Mucosa of descending colon (tissue), 3 donors: ENCODE data around the gene NRM. TPM values are rescaled to one million over a fixed set of nuclear protein-coding genes. Genes with fewer than 3 reads are reported as not detected.
A peak's percentile ranks its signal among the peaks of the same experiment; 100 is the strongest.

ENCODE experiments used
- ATAC-seq: fragments of 200-7000 bp; cut with Tn5 transposase; one replicate; pipeline ENCODE4 v1.9.1; 2020; ENCODE audit warnings: mild to moderate bottlenecking, moderate library complexity
- DNase-seq, 3 donors: peaks; one replicate each; pipeline ENCODE4 v3.0.0-alpha.2; 2020
- H3K36me3 ChIP-seq: fragments of 200-600 bp; one replicate; pipeline ENCODE4 v1.8.0; 2021; ENCODE audit warnings: low read depth, mild to moderate bottlenecking
- H3K4me1 ChIP-seq: fragments of 200-600 bp; one replicate; pipeline ENCODE4 v1.8.0; 2021; ENCODE audit warnings: low read depth, mild to moderate bottlenecking
- H3K4me3 ChIP-seq: fragments of 200-600 bp; one replicate; pipeline ENCODE4 v1.8.0; 2021; ENCODE audit warnings: mild to moderate bottlenecking
- H3K9me3 ChIP-seq: fragments of 200-600 bp; one replicate; pipeline ENCODE4 v1.8.0; 2021; ENCODE audit warnings: mild to moderate bottlenecking
- intact Hi-C, 2 donors: fragments of 100-400 bp; cut with DNase I in 1 of 2; cut with micrococcal nuclease in 1 of 2; formaldehyde crosslinking; loops; one replicate each; pipeline versions ENCODE4 v1.11.0 to v1.11.1; 2022; cut with DNase I, micrococcal nuclease
- long read RNA-seq, 2 donors: library from polyadenylated mRNA; unstranded; transcript quantifications; one replicate each; pipeline ENCODE4 v2.0.0, GENCODE V29; 2019 to 2021
- total RNA-seq, 3 donors: library from RNA; stranded (reverse); fragmentation: NEBNext Ultra II Directional in 2 of 3; extraction: Animal tissue kit (Norgen Biotek cat#: 25700) in 2 of 3; gene quantifications; one replicate each; pipeline versions ENCODE4 v1.2.1 to v1.2.4, GENCODE V29; 2021 to 2023
- TF ChIP-seq, protein P1 (sequence below): fragments of 200-600 bp; IDR thresholded peaks from one replicate; pipeline ENCODE4 v1.8.0; 2022; ENCODE audit warnings: antibody characterized with exemption, mild to moderate bottlenecking
- donor health status: DM: no; HTN: no; CAD: no; lungs with moderate emphysema.
- donor health status: DM: no; HTN: no; CAD: no.
- donor health status: DM: no; HTN: yes; CAD: no.

Gene NRM, protein sequence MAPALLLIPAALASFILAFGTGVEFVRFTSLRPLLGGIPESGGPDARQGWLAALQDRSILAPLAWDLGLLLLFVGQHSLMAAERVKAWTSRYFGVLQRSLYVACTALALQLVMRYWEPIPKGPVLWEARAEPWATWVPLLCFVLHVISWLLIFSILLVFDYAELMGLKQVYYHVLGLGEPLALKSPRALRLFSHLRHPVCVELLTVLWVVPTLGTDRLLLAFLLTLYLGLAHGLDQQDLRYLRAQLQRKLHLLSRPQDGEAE
- 10 to 100 TPM in 1 of 3 donors, 1 to 10 TPM in 2; 4.3 to 10.2 (median 6.1) TPM for total RNA-seq
- long read RNA-seq, donor 1, partial matches to known transcripts = 1 of 7 reads
- long read RNA-seq, donor 1, other reads (novel, unspliced or antisense) = 0 of 7 reads
- long read RNA-seq, donor 2, partial matches to known transcripts = 1 of 4 reads
- long read RNA-seq, donor 2, other reads (novel, unspliced or antisense) = 1 of 4 reads

GRCh38 chr6:30690403-30691207 is at the start of gene NRM:
NRM (minus strand) TSS chr6:30690984; CDS start chr6:30690974, 10 bp downstream.
- DNase-seq (peak; percentile 89 to 94 (median 90)), ATAC-seq (peak; percentile 82)
- Histone ChIP-seq H3K9me3 (no peaks in the 10 kb centered on the region), H3K4me3 (peak within 1 kb of the TSS; percentile 25), H3K4me1 (peaks cover 21% of the 10 kb centered on the region), H3K36me3 (no peaks in the 10 kb centered on the region)
- intact Hi-C loops = no loop called here
- TF ChIP-seq, protein P1, sequence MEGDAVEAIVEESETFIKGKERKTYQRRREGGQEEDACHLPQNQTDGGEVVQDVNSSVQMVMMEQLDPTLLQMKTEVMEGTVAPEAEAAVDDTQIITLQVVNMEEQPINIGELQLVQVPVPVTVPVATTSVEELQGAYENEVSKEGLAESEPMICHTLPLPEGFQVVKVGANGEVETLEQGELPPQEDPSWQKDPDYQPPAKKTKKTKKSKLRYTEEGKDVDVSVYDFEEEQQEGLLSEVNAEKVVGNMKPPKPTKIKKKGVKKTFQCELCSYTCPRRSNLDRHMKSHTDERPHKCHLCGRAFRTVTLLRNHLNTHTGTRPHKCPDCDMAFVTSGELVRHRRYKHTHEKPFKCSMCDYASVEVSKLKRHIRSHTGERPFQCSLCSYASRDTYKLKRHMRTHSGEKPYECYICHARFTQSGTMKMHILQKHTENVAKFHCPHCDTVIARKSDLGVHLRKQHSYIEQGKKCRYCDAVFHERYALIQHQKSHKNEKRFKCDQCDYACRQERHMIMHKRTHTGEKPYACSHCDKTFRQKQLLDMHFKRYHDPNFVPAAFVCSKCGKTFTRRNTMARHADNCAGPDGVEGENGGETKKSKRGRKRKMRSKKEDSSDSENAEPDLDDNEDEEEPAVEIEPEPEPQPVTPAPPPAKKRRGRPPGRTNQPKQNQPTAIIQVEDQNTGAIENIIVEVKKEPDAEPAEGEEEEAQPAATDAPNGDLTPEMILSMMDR = no peak

- peaks cover 5% of the 10 kb centered on the region for H3K36me3 ChIP-seq
- TF ChIP-seq, protein P1 = no peak
- H3K9me3 ChIP-seq = no peaks in the 10 kb centered on the region
- no peak overlapping the region for H3K4me3 ChIP-seq
- DNase-seq (no peak), ATAC-seq (no peak)
- H3K4me1 ChIP-seq = peaks cover 33% of the 10 kb centered on the region
- intact Hi-C loops = loop anchor here (10.0 kb wide), 2 partner anchors 84 to 144 kb away; partner anchors contain the start of gene DDR1 (in 2 of the 2)
Observed at GRCh38 chr6:30740540-30740870, 49.7 kb upstream of the NRM start.

- H3K9me3 ChIP-seq = no peaks in the 10 kb centered on the region
- intact Hi-C loops = no loop called here
- peaks cover 5% of the 10 kb centered on the region for H3K36me3 ChIP-seq
- H3K4me3 ChIP-seq = no peak overlapping the region
- ATAC-seq (no peak), DNase-seq (no peak)
- TF ChIP-seq, protein P1 = no peak
- H3K4me1 ChIP-seq = peaks cover 23% of the 10 kb centered on the region
Observed at GRCh38 chr6:30738532-30738931, 47.7 kb upstream of the NRM start.

DNA sequence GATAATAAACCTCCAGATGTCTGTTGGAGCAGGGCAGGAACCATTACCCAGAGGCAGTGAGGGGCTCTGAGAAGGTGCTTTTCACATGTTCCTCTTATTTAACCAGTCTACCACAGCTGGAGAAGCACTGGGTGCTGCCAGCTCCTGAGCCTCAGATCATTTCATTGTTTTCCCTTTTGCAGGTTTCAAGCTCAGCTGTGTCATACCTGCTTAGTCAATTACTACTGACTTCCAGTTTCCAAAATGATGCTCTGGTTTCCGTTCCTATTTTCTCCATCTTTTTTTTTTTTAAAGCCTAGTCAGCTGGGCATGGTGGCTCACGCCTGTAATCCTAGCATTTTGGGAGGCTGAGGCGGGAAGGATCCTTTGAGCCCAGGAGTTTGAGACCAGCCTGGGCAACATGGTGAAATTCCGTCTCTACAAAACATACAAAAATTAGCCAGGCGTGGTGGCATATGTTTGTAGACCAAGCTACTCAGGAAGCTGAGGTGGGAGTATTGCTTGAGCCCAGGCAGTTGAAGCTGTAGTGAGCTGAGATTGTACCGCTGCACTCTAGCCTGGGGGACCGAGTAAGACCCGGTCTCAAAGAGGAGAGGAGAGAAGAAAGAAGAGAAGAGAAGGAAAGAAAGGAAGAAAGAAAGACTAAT is 45.0 kb upstream of the NRM start:
- no peaks in the 10 kb centered on the region for H3K9me3 ChIP-seq
- intact Hi-C loops = no loop called here
- H3K36me3 ChIP-seq = no peaks in the 10 kb centered on the region
- no peak overlapping the region for H3K4me3 ChIP-seq
- no peak for DNase-seq
- TF ChIP-seq, protein P1 = no peak
- peaks cover 15% of the 10 kb centered on the region for H3K4me1 ChIP-seq
- no peak for ATAC-seq

- intact Hi-C loops = no loop called here
- DNase-seq = no peak
Observed at GRCh38 chr6:30732237-30732943, 41.6 kb upstream of the NRM start.

More at GRCh38 chr6:30732237-30732943, 41.6 kb upstream of the NRM start:
- Histone ChIP-seq H3K9me3 (no peaks in the 10 kb centered on the region), H3K4me3 (no peak overlapping the region), H3K4me1 (peaks cover 8% of the 10 kb centered on the region), H3K36me3 (no peaks in the 10 kb centered on the region)
- ATAC-seq = no peak
- TF ChIP-seq, protein P1 = no peak
